Upper lobe of left lung (tissue), 6 donors: ENCODE results near the gene TNS1. TPM values are rescaled to one million over a fixed set of nuclear protein-coding genes. Genes with fewer than 3 reads are reported as not detected.

ENCODE experiments used
- ATAC-seq, 2 donors: fragments of 200-7000 bp; cut with Tn5 transposase; one replicate each; pipeline ENCODE4 v1.9.1; 2022; ENCODE audit warnings: mild to moderate bottlenecking in 2 of 2, moderate library complexity in 2 of 2; ENCODE audit not compliant: low FRiP score in 2 of 2
- DNase-seq, 2 donors: peaks; one replicate each; pipeline ENCODE4 v3.0.0-alpha.2; 2019 to 2020
- H3K27ac ChIP-seq, 4 donors: fragments of 200-600 bp; sonication (generic); one replicate each; pipeline ENCODE4 v1.5.1; 2016 to 2019
- H3K27me3 ChIP-seq, 4 donors: fragments of 200-600 bp; sonication (generic); one replicate each; pipeline ENCODE4 v1.5.1; 2017 to 2019
- H3K36me3 ChIP-seq, 4 donors: fragments of 200-600 bp; sonication (generic); one replicate each; pipeline ENCODE4 v1.5.1; 2016 to 2019
- H3K4me1 ChIP-seq, 4 donors: fragments of 200-600 bp; sonication (generic); one replicate each; pipeline ENCODE4 v1.5.1; 2018 to 2019
- H3K4me3 ChIP-seq, 4 donors: fragments of 200-600 bp; sonication (generic); one replicate each; pipeline ENCODE4 v1.5.1; 2017 to 2019; ENCODE audit warnings: mild to moderate bottlenecking in 2 of 4, moderate library complexity in 1 of 4
- H3K9me3 ChIP-seq, 4 donors: fragments of 200-600 bp; sonication (generic); one replicate each; pipeline ENCODE4 v1.5.1; 2018 to 2019
- CTCF ChIP-seq, 6 experiments: fragments of 450-650 bp in 4 of 6; fragments of 200-600 bp in 2 of 6; sonication (generic) in 2 of 6; IDR thresholded peaks; one replicate each; pipeline ENCODE4 v1.5.1; 2016 to 2019; ENCODE audit warnings: antibody characterized with exemption in 6 of 6
- EP300 ChIP-seq, 4 donors: sonication (generic); formaldehyde crosslinking; IDR thresholded peaks; one replicate each; pipeline ENCODE4 v1.5.1; 2017; ENCODE audit warnings: antibody characterized with exemption in 4 of 4, control low read depth in 2 of 4
- POLR2A ChIP-seq, 4 donors: fragments of 450-650 bp; IDR thresholded peaks; one replicate each; pipeline ENCODE4 v1.5.1; 2016 to 2017; ENCODE audit warnings: antibody characterized with exemption in 4 of 4, mild to moderate bottlenecking in 2 of 4
- POLR2AphosphoS5 ChIP-seq, 2 donors: sonication (generic); formaldehyde crosslinking; IDR thresholded peaks; one replicate each; pipeline ENCODE4 v1.5.1; 2017; ENCODE audit warnings: antibody characterized with exemption in 2 of 2
- WGBS, 2 donors: methylation state at CpG; one replicate each; pipeline ENCODE4 v1.1.5; 2017 to 2018; 5-methylcytosine and 5-hydroxymethylcytosine counted together
- total RNA-seq, 6 donors: library from RNA; depleted of rRNA in 4 of 6; stranded (reverse); fragments of >200 nt in 4 of 6; gene quantifications; one replicate each; pipeline versions ENCODE4 v1.1.0 to v1.2.1, GENCODE V29; 2016 to 2021
- donor health status: DM: no; HTN: no; CAD: no; lungs with moderate emphysema.
- donor health status: DM: no; HTN: yes; CAD: no; lungs with severe emphysema.

TNS1 gene
- total RNA-seq, 6 donors from 2014 or later, result 325 to 1,095 (median 550) TPM

- WGBS, 2 donors, result 17 to 29% methylated on average over 4 to 8 of the region's 8 CpGs
- ATAC-seq (no peak), DNase-seq (no peak)
- Histone ChIP-seq H3K4me3 (peak overlapping the region in 3 of 4 donors; percentile 1 to 89 (median 74)), H3K36me3 (peaks cover 0 to 7% (median 0%) of the 10 kb centered on the region in 4 donors), H3K27me3 (no peaks in the 10 kb centered on the region), H3K27ac (peak overlapping the region; percentile 86 to 99 (median 92)), H3K4me1 (peaks cover 83 to 94% (median 87%) of the 10 kb centered on the region in 4 donors), H3K9me3 (no peaks in the 10 kb centered on the region)
- no peak for TF ChIP-seq CTCF (IDR thresholded peaks at IDR 0.05)
- peak; percentile 52 to 53 for TF ChIP-seq POLR2AphosphoS5 (IDR thresholded peaks at IDR 0.05)
- peak in 1 of 4 donors; percentile 46 for TF ChIP-seq EP300 (IDR thresholded peaks at IDR 0.05)
- TF ChIP-seq POLR2A (IDR thresholded peaks at IDR 0.05), result no peak
These were observed 65.3 kb downstream of the TNS1 start for GRCh38 chr2:217937446-217937845.

- DNase-seq (no peak), ATAC-seq (no peak)
- WGBS, 2 donors, result 42 to 43% methylated on average over 10 of the region's 10 CpGs
- H3K4me3 ChIP-seq, result peak overlapping the region in 3 of 4 donors; percentile 1 to 89 (median 74)
- TF ChIP-seq CTCF (IDR thresholded peaks at IDR 0.05), result no peak
- no peaks in the 10 kb centered on the region for H3K9me3 ChIP-seq
- H3K27me3 ChIP-seq, result no peaks in the 10 kb centered on the region
- H3K4me1 ChIP-seq, result peaks cover 88 to 99% (median 92%) of the 10 kb centered on the region in 4 donors
- H3K27ac ChIP-seq, result peak overlapping the region; percentile 86 to 99 (median 92)
- H3K36me3 ChIP-seq, result peaks cover 0 to 12% (median 0%) of the 10 kb centered on the region in 4 donors
These were observed 65.8 kb downstream of the TNS1 start for GRCh38 chr2:217936952-217937351.

- peak in 1 of 2 donors; percentile 34 for ATAC-seq
- peak in 1 of 2 donors; percentile 78 for DNase-seq
- Histone ChIP-seq H3K4me1 (peaks cover 92 to 100% (median 97%) of the 10 kb centered on the region in 4 donors), H3K9me3 (no peaks in the 10 kb centered on the region), H3K27ac (peak overlapping the region; percentile 86 to 99 (median 92)), H3K4me3 (peak overlapping the region in 2 of 4 donors; percentile 74 to 89), H3K27me3 (no peaks in the 10 kb centered on the region), H3K36me3 (peaks cover 0 to 13% (median 0%) of the 10 kb centered on the region in 4 donors)
- WGBS, 2 donors, result 52 to 53% methylated on average over 9 to 10 of the region's 10 CpGs
- TF ChIP-seq EP300 (IDR thresholded peaks at IDR 0.05), result no peak
These were observed 66.7 kb downstream of the TNS1 start for GRCh38 chr2:217935901-217936684.

- Histone ChIP-seq H3K4me3 (peak overlapping the region in 2 of 4 donors; percentile 74 to 89), H3K27me3 (no peaks in the 10 kb centered on the region), H3K4me1 (peaks cover 97 to 100% (median 98%) of the 10 kb centered on the region in 4 donors), H3K9me3 (no peaks in the 10 kb centered on the region), H3K27ac (peak overlapping the region; percentile 86 to 99 (median 92)), H3K36me3 (peaks cover 0 to 13% (median 0%) of the 10 kb centered on the region in 4 donors)
- ATAC-seq (peak in 1 of 2 donors; percentile 72), DNase-seq (no peak)
- TF ChIP-seq EP300 (IDR thresholded peaks at IDR 0.05) (no peak), CTCF (IDR thresholded peaks at IDR 0.05) (no peak), POLR2AphosphoS5 (IDR thresholded peaks at IDR 0.05) (no peak), POLR2A (IDR thresholded peaks at IDR 0.05) (no peak)
- WGBS, 2 donors, result 63 to 83% methylated on average over 1 to 7 of the region's 7 CpGs
These were observed 67.4 kb downstream of the TNS1 start for GRCh38 chr2:217935235-217935879.
